Immature natural killer cell (primary cell): Measurements from ENCODE around the gene HDAC4. TPM values are rescaled to one million over a fixed set of nuclear protein-coding genes. Genes with fewer than 3 reads are reported as not detected.
A peak's percentile ranks its signal among the peaks of the same experiment; 100 is the strongest.

Experiments
- DNase-seq, 3 donors: peaks; one replicate each; pipeline ENCODE4 v3.0.0; 2022; ENCODE audit warnings: mixed read lengths in 1 of 3
- H3K27ac Mint-ChIP-seq, 6 donors: one replicate each; pipeline ENCODE4 v1.8.0; 2020; ENCODE audit warnings: mixed read lengths in 6 of 6, mild to moderate bottlenecking in 5 of 6, inconsistent platforms in 4 of 6, moderate library complexity in 3 of 6
- H3K27me3 Mint-ChIP-seq, 3 donors: one replicate each; pipeline ENCODE4 v1.8.0; 2020 to 2021; ENCODE audit warnings: low read depth in 3 of 3, mild to moderate bottlenecking in 3 of 3, mixed read lengths in 3 of 3, moderate library complexity in 3 of 3, inconsistent platforms in 1 of 3
- H3K36me3 Mint-ChIP-seq, 3 donors: one replicate each; pipeline ENCODE4 v1.8.0; 2020; ENCODE audit warnings: mixed read lengths in 3 of 3, inconsistent platforms in 2 of 3, mild to moderate bottlenecking in 2 of 3
- H3K4me1 Mint-ChIP-seq, 2 donors: one replicate each; pipeline ENCODE4 v1.8.0; 2020; ENCODE audit warnings: inconsistent platforms in 2 of 2, mild to moderate bottlenecking in 2 of 2, mixed read lengths in 2 of 2, moderate library complexity in 1 of 2
- H3K4me3 Mint-ChIP-seq, 5 donors: one replicate each; pipeline ENCODE4 v1.8.0; 2020; ENCODE audit warnings: mild to moderate bottlenecking in 5 of 5, mixed read lengths in 5 of 5, inconsistent platforms in 3 of 5, moderate library complexity in 3 of 5
- H3K9me3 Mint-ChIP-seq, 6 donors: one replicate each; pipeline ENCODE4 v1.8.0; 2020; ENCODE audit warnings: mild to moderate bottlenecking in 6 of 6, mixed read lengths in 6 of 6, inconsistent platforms in 4 of 6, moderate library complexity in 3 of 6
- polyA plus RNA-seq, 3 donors: library from polyadenylated mRNA; unstranded; fragments of 300-500 nt; fragmentation: Illumina TruSeq; gene quantifications; one replicate each; pipeline ENCODE4 v1.2.3, GENCODE V29; 2021

Gene HDAC4
- polyA plus RNA-seq, 3 donors from 2014 or later: 1.9 to 8.1 (median 5.1) TPM

GRCh38 chr2:239258248-239258647 lies 142.6 kb downstream of the HDAC4 start:
- Mint-ChIP-seq H3K9me3 (peaks cover 0 to 3% (median 0%) of the 10 kb centered on the region in 6 donors), H3K27ac (peak overlapping the region; percentile 75 to 98 (median 93)), H3K4me1 (peaks cover 80 to 83% of the 10 kb centered on the region in 2 donors), H3K27me3 (peaks cover 0 to 4% (median 0%) of the 10 kb centered on the region in 3 donors), H3K36me3 (peaks cover 0 to 10% (median 7%) of the 10 kb centered on the region in 3 donors), H3K4me3 (peak overlapping the region; percentile 76 to 89 (median 85))
- no peak for DNase-seq

- H3K4me3 Mint-ChIP-seq: peak overlapping the region in 4 of 5 donors; percentile 2 to 88 (median 74)
Measured at GRCh38 chr2:239257511-239257937, 143.3 kb downstream of the HDAC4 start.

GRCh38 chr2:239256350-239256743 lies 144.5 kb downstream of the HDAC4 start:
- Mint-ChIP-seq H3K36me3 (peaks cover 3 to 14% (median 12%) of the 10 kb centered on the region in 3 donors), H3K4me3 (no peak overlapping the region), H3K9me3 (peaks cover 0 to 3% (median 0%) of the 10 kb centered on the region in 6 donors), H3K4me1 (peaks cover 84 to 88% of the 10 kb centered on the region in 2 donors), H3K27me3 (peaks cover 0 to 4% (median 1%) of the 10 kb centered on the region in 3 donors), H3K27ac (no peak overlapping the region)
- DNase-seq: no peak

More at GRCh38 chr2:239257511-239257937, 143.3 kb downstream of the HDAC4 start:
- peaks cover 82 to 85% of the 10 kb centered on the region in 2 donors for H3K4me1 Mint-ChIP-seq
- DNase-seq: no peak
- peak overlapping the region; percentile 29 to 75 (median 55) for H3K27ac Mint-ChIP-seq
- H3K36me3 Mint-ChIP-seq: peaks cover 0 to 10% (median 7%) of the 10 kb centered on the region in 3 donors
- peaks cover 0 to 4% (median 0%) of the 10 kb centered on the region in 3 donors for H3K27me3 Mint-ChIP-seq
- H3K9me3 Mint-ChIP-seq: peaks cover 0 to 3% (median 0%) of the 10 kb centered on the region in 6 donors

GRCh38 chr2:239255628-239256349 lies 145.0 kb downstream of the HDAC4 start:
- no peak for DNase-seq
- Mint-ChIP-seq H3K9me3 (peaks cover 0 to 3% (median 0%) of the 10 kb centered on the region in 6 donors), H3K27ac (no peak overlapping the region), H3K4me1 (peaks cover 78 to 83% of the 10 kb centered on the region in 2 donors), H3K4me3 (no peak overlapping the region), H3K27me3 (peaks cover 0 to 2% (median 1%) of the 10 kb centered on the region in 3 donors), H3K36me3 (peaks cover 3 to 14% (median 12%) of the 10 kb centered on the region in 3 donors)

- Mint-ChIP-seq H3K4me1 (peaks cover 73 to 77% of the 10 kb centered on the region in 2 donors), H3K36me3 (peaks cover 3 to 14% (median 12%) of the 10 kb centered on the region in 3 donors), H3K27me3 (peaks cover 0 to 2% (median 1%) of the 10 kb centered on the region in 3 donors), H3K4me3 (no peak overlapping the region), H3K9me3 (peaks cover 0 to 3% (median 0%) of the 10 kb centered on the region in 6 donors), H3K27ac (no peak overlapping the region)
- DNase-seq: no peak
Measured at GRCh38 chr2:239255218-239255617, 145.6 kb downstream of the HDAC4 start.

GRCh38 chr2:239253701-239254436 lies 147.0 kb downstream of the HDAC4 start:
- Mint-ChIP-seq H3K4me3 (peak overlapping the region in 1 of 5 donors; percentile 85), H3K27me3 (peaks cover 0 to 1% (median 0%) of the 10 kb centered on the region in 3 donors), H3K4me1 (peaks cover 61 to 76% of the 10 kb centered on the region in 2 donors), H3K27ac (peak overlapping the region in 2 of 6 donors; percentile 23 to 68), H3K9me3 (peaks cover 0 to 3% (median 0%) of the 10 kb centered on the region in 6 donors), H3K36me3 (peaks cover 3 to 21% (median 16%) of the 10 kb centered on the region in 3 donors)
- no peak for DNase-seq

GRCh38 chr2:239253264-239253663 lies 147.6 kb downstream of the HDAC4 start:
- H3K4me3 Mint-ChIP-seq: peak overlapping the region in 4 of 5 donors; percentile 56 to 85 (median 70)
- no peak for DNase-seq
- peaks cover 0 to 3% (median 0%) of the 10 kb centered on the region in 6 donors for H3K9me3 Mint-ChIP-seq
- peaks cover 0 to 1% (median 0%) of the 10 kb centered on the region in 3 donors for H3K27me3 Mint-ChIP-seq
- peaks cover 3 to 25% (median 16%) of the 10 kb centered on the region in 3 donors for H3K36me3 Mint-ChIP-seq
- peaks cover 56 to 76% of the 10 kb centered on the region in 2 donors for H3K4me1 Mint-ChIP-seq
- peak overlapping the region in 4 of 6 donors; percentile 63 to 90 (median 70) for H3K27ac Mint-ChIP-seq

GRCh38 chr2:239252801-239253200 lies 148.0 kb downstream of the HDAC4 start:
- DNase-seq: no peak
- H3K4me1 Mint-ChIP-seq: peaks cover 55 to 73% of the 10 kb centered on the region in 2 donors

GRCh38 chr2:239252393-239252792 lies 148.4 kb downstream of the HDAC4 start:
- peak overlapping the region in 3 of 5 donors; percentile 56 to 79 (median 77) for H3K4me3 Mint-ChIP-seq
- no peak for DNase-seq
- H3K4me1 Mint-ChIP-seq: peaks cover 55 to 73% of the 10 kb centered on the region in 2 donors
- H3K27me3 Mint-ChIP-seq: peaks cover 0 to 1% (median 0%) of the 10 kb centered on the region in 3 donors
- H3K9me3 Mint-ChIP-seq: peaks cover 0 to 3% (median 0%) of the 10 kb centered on the region in 6 donors
- H3K27ac Mint-ChIP-seq: peak overlapping the region in 1 of 6 donors; percentile 68
- H3K36me3 Mint-ChIP-seq: peaks cover 3 to 22% (median 13%) of the 10 kb centered on the region in 3 donors

More at GRCh38 chr2:239252801-239253200, 148.0 kb downstream of the HDAC4 start:
- Mint-ChIP-seq H3K4me3 (peak overlapping the region; percentile 56 to 85 (median 77)), H3K9me3 (peaks cover 0 to 3% (median 0%) of the 10 kb centered on the region in 6 donors), H3K27me3 (peaks cover 0 to 1% (median 0%) of the 10 kb centered on the region in 3 donors), H3K27ac (peak overlapping the region in 5 of 6 donors; percentile 61 to 90 (median 68)), H3K36me3 (peaks cover 3 to 25% (median 13%) of the 10 kb centered on the region in 3 donors)

GRCh38 chr2:239251971-239252370 lies 148.8 kb downstream of the HDAC4 start:
- peaks cover 55 to 73% of the 10 kb centered on the region in 2 donors for H3K4me1 Mint-ChIP-seq
- DNase-seq: no peak

GRCh38 chr2:239250216-239251081 lies 150.4 kb downstream of the HDAC4 start:
- Mint-ChIP-seq H3K4me1 (peaks cover 56 to 71% of the 10 kb centered on the region in 2 donors), H3K4me3 (no peak overlapping the region), H3K36me3 (peaks cover 3 to 27% (median 13%) of the 10 kb centered on the region in 3 donors), H3K27me3 (peaks cover 0 to 1% (median 0%) of the 10 kb centered on the region in 3 donors), H3K9me3 (no peaks in the 10 kb centered on the region), H3K27ac (peak overlapping the region in 1 of 6 donors; percentile 17)
- no peak for DNase-seq

More at GRCh38 chr2:239251971-239252370, 148.8 kb downstream of the HDAC4 start:
- Mint-ChIP-seq H3K27ac (peak overlapping the region in 2 of 6 donors; percentile 13 to 39), H3K9me3 (peaks cover 0 to under 1% (median 0%) of the 10 kb centered on the region in 6 donors), H3K4me3 (no peak overlapping the region), H3K36me3 (peaks cover 3 to 22% (median 13%) of the 10 kb centered on the region in 3 donors), H3K27me3 (peaks cover 0 to 1% (median 0%) of the 10 kb centered on the region in 3 donors)

- H3K36me3 Mint-ChIP-seq: peaks cover 3 to 27% (median 13%) of the 10 kb centered on the region in 3 donors
- H3K9me3 Mint-ChIP-seq: no peaks in the 10 kb centered on the region
- H3K4me3 Mint-ChIP-seq: no peak overlapping the region
- peaks cover 0 to 1% (median 0%) of the 10 kb centered on the region in 3 donors for H3K27me3 Mint-ChIP-seq
- DNase-seq: no peak
- H3K27ac Mint-ChIP-seq: peak overlapping the region in 1 of 6 donors; percentile 17
- H3K4me1 Mint-ChIP-seq: peaks cover 59 to 73% of the 10 kb centered on the region in 2 donors
Measured at GRCh38 chr2:239249776-239250175, 151.0 kb downstream of the HDAC4 start.
